ENCODE measurements around the gene ZNF639.
A peak's percentile ranks its signal among the peaks of the same experiment; 100 is the strongest.

Gene ZNF639

GRCh38 chr3:179321668-179322285 is 1.1 kb upstream of the ZNF639 start:
- no peak for DNase-seq

- peak; percentile 44 for DNase-seq
These were observed 623 bp downstream of the ZNF639 start for GRCh38 chr3:179323197-179324110.

DNA sequence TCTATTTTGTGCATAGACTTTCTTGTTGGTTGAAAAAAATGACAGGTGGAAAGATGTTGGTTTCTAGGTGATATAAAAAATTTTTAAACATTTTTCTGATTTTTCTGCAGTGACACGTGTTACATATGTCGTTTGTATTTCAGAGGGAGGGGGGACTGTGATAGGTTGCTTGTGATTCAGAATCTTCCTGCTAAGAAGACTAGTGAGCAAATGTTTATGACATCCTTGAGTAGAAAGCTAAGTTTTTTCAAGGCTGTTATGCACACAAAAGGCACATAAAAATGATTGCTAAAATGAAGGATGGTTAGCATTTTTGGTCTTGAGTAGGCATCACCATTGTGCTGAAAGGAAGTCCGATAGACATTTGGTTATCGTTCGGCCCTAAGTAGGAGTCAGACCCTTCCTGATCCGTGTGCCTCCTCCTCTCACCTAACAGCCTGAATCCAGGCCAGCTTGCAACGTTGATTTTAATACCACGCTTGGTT is 1.5 kb downstream of the ZNF639 start:
- no peak for DNase-seq

- DNase-seq: no peak
These were observed 7.6 kb downstream of the ZNF639 start for GRCh38 chr3:179330438-179330837.

GRCh38 chr3:179332240-179332639 is 9.4 kb downstream of the ZNF639 start:
- DNase-seq: no peak

DNA sequence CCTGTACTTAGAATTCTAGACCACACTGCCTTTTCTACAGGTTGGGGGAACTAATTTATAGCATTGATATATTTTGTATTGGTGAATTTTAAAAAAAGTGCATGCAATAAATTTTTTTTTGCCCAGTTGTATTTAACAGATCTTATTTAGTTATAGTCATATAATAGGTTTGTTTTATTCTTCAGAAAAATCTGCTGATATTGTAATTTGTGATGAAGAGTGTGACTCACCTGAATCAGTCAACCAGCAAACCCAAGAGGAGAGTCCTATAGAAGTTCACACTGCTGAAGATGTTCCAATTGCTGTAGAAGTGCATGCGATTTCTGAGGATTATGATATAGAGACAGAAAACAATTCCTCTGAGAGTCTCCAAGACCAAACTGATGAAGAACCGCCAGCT is 10.3 kb downstream of the ZNF639 start:
- DNase-seq: no peak

- no peak for DNase-seq
These were observed 13.6 kb downstream of the ZNF639 start for GRCh38 chr3:179336345-179336929.

- DNase-seq: peak; percentile 53
These were observed 24.7 kb downstream of the ZNF639 start, which contains the start of gene MFN1 for GRCh38 chr3:179347345-179348194. TSS of gene MFN1 (plus strand) at chr3:179347709. CDS start at chr3:179348852, 1,143 bp downstream.

DNA sequence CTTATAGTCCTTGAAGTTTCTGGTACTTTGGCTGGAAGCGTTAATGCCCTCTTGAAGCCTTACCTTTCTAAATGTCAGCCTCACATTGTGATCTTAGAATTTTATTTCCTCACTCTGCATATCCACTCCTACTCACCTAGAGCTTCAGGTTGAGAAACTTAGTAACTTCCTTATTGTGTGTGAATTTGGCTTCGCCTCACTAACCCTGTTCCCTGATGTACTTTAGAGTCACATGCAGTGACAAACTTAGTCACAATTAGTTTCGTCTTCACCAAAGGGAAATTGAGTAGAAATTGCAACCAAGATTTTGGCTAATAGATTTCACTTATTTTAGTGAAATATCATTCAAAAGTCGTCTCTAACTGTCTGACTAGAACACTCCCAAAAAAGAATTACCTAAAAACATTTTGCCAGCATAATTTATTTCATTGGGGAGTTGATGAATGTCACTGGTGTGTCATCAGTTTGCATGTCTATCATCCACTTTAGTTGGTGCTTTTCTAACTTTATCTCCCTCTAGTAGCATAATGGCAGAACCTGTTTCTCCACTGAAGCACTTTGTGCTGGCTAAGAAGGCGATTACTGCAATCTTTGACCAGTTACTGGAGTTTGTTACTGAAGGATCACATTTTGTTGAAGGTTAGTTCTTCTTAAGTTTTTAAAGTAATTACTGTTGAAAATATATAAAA is 25.6 kb downstream of the ZNF639 start:
- DNase-seq: no peak

- DNase-seq: no peak
These were observed 33.2 kb downstream of the ZNF639 start for GRCh38 chr3:179355996-179356395.

DNA sequence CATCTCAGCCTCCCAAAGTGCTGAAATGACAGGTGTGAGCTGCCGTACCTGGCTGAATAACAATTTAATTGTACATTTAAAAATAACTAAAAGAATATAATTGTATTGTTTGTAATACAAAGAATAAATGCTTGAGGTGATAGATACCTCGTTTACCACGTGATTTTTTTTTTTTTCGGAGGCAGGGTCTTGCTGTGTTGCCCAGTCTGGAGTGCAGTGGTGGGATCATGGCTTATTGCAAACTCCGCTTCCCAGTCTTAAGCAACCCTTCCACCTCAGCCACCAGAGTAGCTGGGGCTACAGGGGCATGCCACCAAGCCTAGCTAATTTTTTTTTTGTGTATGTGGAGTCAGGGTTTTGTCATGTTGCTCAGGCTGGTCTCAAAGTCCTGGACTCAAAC is 40.5 kb downstream of the ZNF639 start:
- no peak for DNase-seq

DNA sequence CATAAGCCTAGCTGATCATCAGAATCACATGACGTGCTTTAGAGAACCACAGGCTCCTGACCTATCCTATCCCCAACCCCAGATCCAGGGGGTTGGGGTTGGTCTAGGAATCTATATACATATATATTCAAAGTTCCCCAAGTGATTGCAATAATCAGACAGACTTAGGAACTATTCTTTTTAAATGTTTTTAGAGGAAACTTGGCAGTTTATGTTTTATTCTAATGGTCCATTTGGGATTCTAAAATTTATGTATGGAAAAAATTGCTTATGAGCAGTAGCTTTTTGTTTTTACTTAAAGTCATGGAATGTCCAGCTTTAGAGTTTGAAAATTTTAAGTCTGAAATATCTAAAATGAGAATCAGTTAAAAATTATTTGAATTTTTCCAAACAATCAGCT is 46.8 kb downstream of the ZNF639 start:
- no peak for DNase-seq

DNA sequence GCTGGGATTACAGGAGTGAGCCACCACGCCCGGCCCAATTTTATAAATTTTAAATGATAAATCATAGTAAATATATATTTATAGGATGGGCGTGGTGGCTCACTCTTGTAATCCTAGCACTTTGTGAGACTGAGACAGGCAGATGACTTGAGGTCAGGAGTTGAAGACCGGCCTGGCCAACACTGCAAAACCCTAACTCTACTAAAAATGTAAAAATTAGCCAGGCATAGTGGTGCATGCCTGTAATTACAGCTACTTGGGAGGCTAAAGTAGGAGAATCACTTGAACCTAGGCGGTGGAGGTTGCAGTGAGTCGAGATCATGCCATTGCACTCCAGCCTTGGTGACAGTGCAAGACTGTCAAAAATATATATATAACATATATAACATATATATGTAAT is 51.1 kb downstream of the ZNF639 start:
- DNase-seq: no peak

- no peak for DNase-seq
These were observed 52.5 kb downstream of the ZNF639 start for GRCh38 chr3:179375091-179375999.

GRCh38 chr3:179376474-179376873 is 53.6 kb downstream of the ZNF639 start:
- DNase-seq: no peak

Measured in activated gamma-delta T cell (primary cell).